NCI-H526 treated with DMSO at 0.1 percent for 48 hours (cell line): ENCODE measurements around the gene EBI3.
"Not testable (repeated sequence)": the region's sequence is repeated elsewhere in the genome, so short reads cannot be mapped to it uniquely, and the experiment has no call there.

Experiments used
- DNase-seq: peaks from one replicate; lab custom pipeline; 2025; lab: John Stamatoyannopoulos, UW

Gene EBI3

GRCh38 chr19:4278419-4279266 lies 49.3 kb downstream of the EBI3 start, which contains the start of gene SHD:
TSS of gene SHD (plus strand) at chr19:4279266. CDS start at chr19:4280064, 798 bp downstream.
- no peak for DNase-seq

- DNase-seq = no peak
These were observed 49.9 kb downstream of the EBI3 start for GRCh38 chr19:4279267-4279529.

- DNase-seq = no peak
These were observed 50.5 kb downstream of the EBI3 start for GRCh38 chr19:4279530-4280422.

GRCh38 chr19:4284176-4284958 lies 55.0 kb downstream of the EBI3 start:
- DNase-seq = peak; percentile 11

GRCh38 chr19:4284974-4285373 lies 55.7 kb downstream of the EBI3 start:
- DNase-seq = no peak

- not testable (repeated sequence) for DNase-seq
These were observed 56.8 kb downstream of the EBI3 start for GRCh38 chr19:4286141-4286540.
